ENCODE measurements around the gene PLCG2.
A peak's percentile ranks its signal among the peaks of the same experiment; 100 is the strongest.
"Not testable (repeated sequence)": the region's sequence is repeated elsewhere in the genome, so short reads cannot be mapped to it uniquely, and the experiment has no call there.

PLCG2 gene

DNA sequence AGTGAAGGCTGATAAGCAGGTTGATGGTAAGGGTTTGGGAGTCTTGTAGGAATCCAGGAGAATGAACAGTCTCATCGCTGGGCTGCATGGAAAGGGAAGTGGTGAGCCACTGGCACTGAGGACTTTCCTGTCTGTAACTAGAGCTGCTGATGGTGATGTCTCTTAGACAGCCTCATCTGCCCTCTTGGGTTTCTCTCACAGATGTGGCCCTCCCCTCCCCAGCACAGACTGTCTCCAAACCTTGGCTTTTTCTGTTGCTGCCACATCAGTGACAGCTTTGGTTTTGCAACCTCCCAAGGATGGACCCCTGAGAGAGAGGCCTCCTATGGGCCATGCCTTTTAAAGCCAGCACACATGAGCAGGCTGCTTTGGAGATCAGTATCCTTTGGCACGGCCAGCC, 16.9 kb downstream of the PLCG2 start:
- Mint-ChIP-seq H3K4me1 (peaks cover 10% of the 10 kb centered on the region), H3K9me3 (no peaks in the 10 kb centered on the region), H3K36me3 (ENCODE audit: low read depth) (no peaks in the 10 kb centered on the region), H3K27ac (no peak overlapping the region), H3K27me3 (ENCODE audit: low read depth) (peaks cover 4% of the 10 kb centered on the region), H3K4me3 (no peak overlapping the region)
- TF ChIP-seq, protein P1, sequence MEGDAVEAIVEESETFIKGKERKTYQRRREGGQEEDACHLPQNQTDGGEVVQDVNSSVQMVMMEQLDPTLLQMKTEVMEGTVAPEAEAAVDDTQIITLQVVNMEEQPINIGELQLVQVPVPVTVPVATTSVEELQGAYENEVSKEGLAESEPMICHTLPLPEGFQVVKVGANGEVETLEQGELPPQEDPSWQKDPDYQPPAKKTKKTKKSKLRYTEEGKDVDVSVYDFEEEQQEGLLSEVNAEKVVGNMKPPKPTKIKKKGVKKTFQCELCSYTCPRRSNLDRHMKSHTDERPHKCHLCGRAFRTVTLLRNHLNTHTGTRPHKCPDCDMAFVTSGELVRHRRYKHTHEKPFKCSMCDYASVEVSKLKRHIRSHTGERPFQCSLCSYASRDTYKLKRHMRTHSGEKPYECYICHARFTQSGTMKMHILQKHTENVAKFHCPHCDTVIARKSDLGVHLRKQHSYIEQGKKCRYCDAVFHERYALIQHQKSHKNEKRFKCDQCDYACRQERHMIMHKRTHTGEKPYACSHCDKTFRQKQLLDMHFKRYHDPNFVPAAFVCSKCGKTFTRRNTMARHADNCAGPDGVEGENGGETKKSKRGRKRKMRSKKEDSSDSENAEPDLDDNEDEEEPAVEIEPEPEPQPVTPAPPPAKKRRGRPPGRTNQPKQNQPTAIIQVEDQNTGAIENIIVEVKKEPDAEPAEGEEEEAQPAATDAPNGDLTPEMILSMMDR (IDR thresholded peaks at IDR 0.05; ENCODE audit: unreplicated experiment in 3 of 3) = no peak

DNA sequence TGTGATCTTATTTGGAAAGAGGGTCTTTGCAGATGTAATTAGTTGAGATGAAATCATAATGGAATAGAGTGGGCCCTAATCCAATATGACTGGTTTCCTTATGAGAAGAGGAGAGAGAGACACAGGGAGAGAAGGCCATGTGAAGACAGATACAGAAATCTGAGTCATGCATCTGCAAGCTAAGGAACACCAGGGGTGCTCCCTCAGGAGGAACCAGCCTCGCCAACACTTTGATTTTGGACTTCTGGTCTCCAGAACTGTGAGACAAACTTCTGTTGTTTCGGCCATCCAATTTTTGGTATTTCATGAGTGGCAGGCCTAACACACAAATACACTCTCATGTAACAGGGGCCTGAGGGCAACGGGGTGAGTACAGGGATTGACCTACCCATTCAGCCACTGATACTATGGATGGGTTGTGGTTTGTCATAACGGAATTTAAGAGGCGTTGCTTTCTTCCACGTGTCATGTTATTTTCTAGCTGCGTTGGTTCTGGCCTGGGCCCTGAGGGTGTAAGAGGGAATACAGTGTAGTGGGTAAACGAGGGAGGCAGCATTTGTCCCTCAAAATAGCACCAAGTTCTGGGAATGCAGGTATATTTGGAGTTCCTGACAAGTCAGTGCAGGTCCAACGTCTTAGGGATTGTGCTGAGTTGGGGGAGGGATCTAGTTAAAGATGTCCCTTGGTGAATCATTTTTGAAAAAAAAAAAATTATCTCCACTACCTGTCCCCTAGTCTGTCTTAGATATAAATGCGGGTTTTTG, 17.7 kb downstream of the PLCG2 start:
- H3K27ac Mint-ChIP-seq = no peak overlapping the region
- H3K9me3 Mint-ChIP-seq = no peaks in the 10 kb centered on the region
- H3K4me3 Mint-ChIP-seq = no peak overlapping the region
- peaks cover 4% of the 10 kb centered on the region for H3K27me3 Mint-ChIP-seq (ENCODE audit: low read depth)
- TF ChIP-seq, protein P1 (IDR thresholded peaks at IDR 0.05; ENCODE audit: unreplicated experiment in 3 of 3) = no peak
- peaks cover 7% of the 10 kb centered on the region for H3K4me1 Mint-ChIP-seq
- H3K36me3 Mint-ChIP-seq (ENCODE audit: low read depth) = no peaks in the 10 kb centered on the region

DNA sequence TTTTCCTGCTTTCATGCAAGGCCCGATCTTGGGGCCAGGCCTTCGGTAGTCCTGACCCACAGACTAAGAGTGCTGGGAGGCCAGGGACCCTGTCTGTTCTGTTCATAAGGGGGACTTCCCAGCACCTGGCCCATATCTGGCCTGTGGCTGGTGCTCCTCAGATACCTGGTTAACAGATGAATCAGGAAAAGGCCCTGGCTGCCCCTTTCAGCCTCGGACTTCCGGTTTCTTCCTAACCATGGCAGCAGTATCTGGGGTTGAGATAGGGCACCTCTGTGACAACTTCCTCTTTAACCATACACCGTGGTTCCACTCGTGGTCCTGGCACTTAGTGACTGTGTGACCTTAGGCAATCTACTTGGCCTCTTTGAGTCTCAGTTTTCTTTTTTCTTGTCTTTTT, 18.4 kb downstream of the PLCG2 start:
- TF ChIP-seq, protein P1 (IDR thresholded peaks at IDR 0.05; ENCODE audit: unreplicated experiment in 3 of 3) = no peak

DNA sequence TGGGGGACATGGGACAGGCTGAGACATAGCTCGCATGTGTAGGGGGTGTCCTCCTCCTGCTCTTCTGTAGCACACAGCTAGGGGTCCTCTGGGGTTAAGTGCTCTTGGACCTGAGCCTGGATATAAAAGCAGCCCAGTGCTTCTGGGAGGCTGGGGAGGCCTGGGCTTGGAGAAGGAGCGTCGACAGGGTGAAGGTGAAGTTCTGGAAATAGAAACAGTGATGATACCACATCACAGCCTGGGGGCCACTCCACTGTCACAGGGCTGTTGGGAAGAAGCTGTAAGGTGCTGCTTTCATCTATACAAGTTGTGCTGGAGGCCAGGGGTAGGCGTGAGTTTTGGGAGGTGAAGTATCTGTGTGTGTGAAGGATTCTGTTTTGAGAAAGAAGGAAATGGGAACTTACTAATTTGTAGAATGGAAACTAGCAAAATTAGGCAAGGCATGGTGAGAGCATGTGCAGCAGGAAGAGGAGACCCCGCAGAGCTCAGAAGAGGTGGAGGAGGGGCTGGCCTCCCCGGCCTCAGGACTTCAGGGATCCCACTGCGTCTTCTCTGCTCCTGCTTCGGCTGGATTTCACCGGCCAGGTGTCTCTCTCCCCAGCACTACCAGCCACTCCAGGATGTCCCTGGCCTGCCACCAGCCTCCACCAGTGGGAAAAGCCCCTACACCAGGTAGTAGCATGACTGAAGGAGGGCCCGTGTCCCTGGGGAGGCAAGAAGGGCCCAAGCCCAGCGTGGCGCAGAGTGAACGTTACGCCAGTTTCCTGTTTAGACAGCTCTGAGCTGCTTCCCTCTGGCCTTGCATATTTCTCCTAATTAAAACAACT, 19.4 kb downstream of the PLCG2 start:
- Mint-ChIP-seq H3K4me3 (peak overlapping the region in 1 of 3 experiments; percentile 5), H3K4me1 (peaks cover 7% of the 10 kb centered on the region), H3K9me3 (no peaks in the 10 kb centered on the region), H3K27me3 (ENCODE audit: low read depth) (peaks cover 4% of the 10 kb centered on the region), H3K36me3 (ENCODE audit: low read depth) (no peaks in the 10 kb centered on the region), H3K27ac (peak overlapping the region; percentile 45 to 78 (median 56))
- TF ChIP-seq, protein P1 (IDR thresholded peaks at IDR 0.05; ENCODE audit: unreplicated experiment in 3 of 3) = no peak

More for the DNA sequence above, 18.4 kb downstream of the PLCG2 start:
- H3K9me3 Mint-ChIP-seq = no peaks in the 10 kb centered on the region
- no peak overlapping the region for H3K4me3 Mint-ChIP-seq
- peaks cover 7% of the 10 kb centered on the region for H3K4me1 Mint-ChIP-seq
- peaks cover 4% of the 10 kb centered on the region for H3K27me3 Mint-ChIP-seq (ENCODE audit: low read depth)
- no peak overlapping the region for H3K27ac Mint-ChIP-seq
- no peaks in the 10 kb centered on the region for H3K36me3 Mint-ChIP-seq (ENCODE audit: low read depth)

- Mint-ChIP-seq H3K9me3 (no peaks in the 10 kb centered on the region), H3K4me1 (peaks cover 7% of the 10 kb centered on the region), H3K36me3 (ENCODE audit: low read depth) (no peaks in the 10 kb centered on the region), H3K4me3 (no peak overlapping the region), H3K27ac (peak overlapping the region in 1 of 3 experiments; percentile 78), H3K27me3 (ENCODE audit: low read depth) (peaks cover 4% of the 10 kb centered on the region)
- TF ChIP-seq, protein P1 (IDR thresholded peaks at IDR 0.05; ENCODE audit: unreplicated experiment in 3 of 3) = no peak
Measured at GRCh38 chr16:81799138-81799504, 20.0 kb downstream of the PLCG2 start.

DNA sequence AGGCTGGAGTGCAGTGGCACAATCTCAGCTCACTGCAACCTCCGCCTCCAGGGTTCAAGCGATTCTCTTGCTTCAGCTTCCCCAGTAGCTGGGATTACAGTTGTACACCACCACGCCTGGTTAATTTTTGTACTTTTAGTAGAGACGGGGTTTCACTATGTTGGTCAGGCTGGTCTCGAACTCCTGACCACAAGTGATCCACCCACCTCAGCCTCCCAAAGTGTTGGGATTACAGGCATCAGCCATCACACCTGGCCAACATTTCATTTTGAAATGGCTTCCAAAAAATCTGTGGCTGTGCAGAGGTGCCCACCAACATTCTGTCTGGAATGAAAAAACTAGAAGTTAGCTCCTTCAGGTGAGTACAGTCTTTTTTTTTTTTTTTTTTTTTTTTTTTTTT, 22.6 kb downstream of the PLCG2 start:
- not testable (repeated sequence) for H3K27ac Mint-ChIP-seq; H3K27me3 Mint-ChIP-seq (ENCODE audit: low read depth); H3K36me3 Mint-ChIP-seq (ENCODE audit: low read depth); H3K9me3 Mint-ChIP-seq; H3K4me1 Mint-ChIP-seq; H3K4me3 Mint-ChIP-seq
